Sciatic nerve (tissue), 2 donors: ENCODE results near the gene TSPAN9. TPM values are rescaled to one million over a fixed set of nuclear protein-coding genes. Genes with fewer than 3 reads are reported as not detected.

Experiments
- ATAC-seq: fragments of 200-7000 bp; cut with Tn5 transposase; one replicate; pipeline ENCODE4 v1.9.1; 2020; ENCODE audit warnings: mild to moderate bottlenecking, moderate library complexity
- DNase-seq: peaks from one replicate; pipeline ENCODE4 v3.0.0-alpha.2; 2020; ENCODE audit warnings: low spot score
- intact Hi-C: fragments of 100-400 bp; cut with DNase I; formaldehyde crosslinking; loops from one replicate; pipeline ENCODE4 v1.14.2; 2022
- total RNA-seq: library from RNA; stranded (reverse); fragmentation: NEBNext Ultra II Directional; extraction: Animal tissue kit (Norgen Biotek cat#: 25700); gene quantifications from one replicate; pipeline ENCODE4 v1.2.1, GENCODE V29; 2021
- donor health status: DM: no; HTN: no; CAD: no.
- donor health status: DM: no; HTN: no; CAD: no.

The TSPAN9 gene
- total RNA-seq, 1 donor from 2014 or later = 37.5 TPM

DNA sequence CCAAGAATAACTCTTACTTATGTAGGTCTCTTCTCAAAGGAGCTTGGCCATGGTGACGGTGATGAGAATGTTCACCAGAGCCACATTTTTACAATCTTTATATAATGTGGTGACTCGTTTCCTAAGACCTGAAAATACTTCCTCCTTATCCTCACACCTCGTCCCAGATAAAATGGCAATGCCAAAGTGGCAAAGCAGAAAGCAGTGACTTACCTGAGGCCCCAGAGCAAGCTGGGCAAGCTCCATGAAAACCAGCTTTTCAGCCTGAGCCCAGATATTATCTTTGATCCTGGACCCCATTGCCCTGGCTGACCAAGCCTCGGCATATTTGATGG, 240.3 kb downstream of the TSPAN9 start:
- DNase-seq = no peak
- ATAC-seq = no peak
- intact Hi-C loops = no loop called here

DNA sequence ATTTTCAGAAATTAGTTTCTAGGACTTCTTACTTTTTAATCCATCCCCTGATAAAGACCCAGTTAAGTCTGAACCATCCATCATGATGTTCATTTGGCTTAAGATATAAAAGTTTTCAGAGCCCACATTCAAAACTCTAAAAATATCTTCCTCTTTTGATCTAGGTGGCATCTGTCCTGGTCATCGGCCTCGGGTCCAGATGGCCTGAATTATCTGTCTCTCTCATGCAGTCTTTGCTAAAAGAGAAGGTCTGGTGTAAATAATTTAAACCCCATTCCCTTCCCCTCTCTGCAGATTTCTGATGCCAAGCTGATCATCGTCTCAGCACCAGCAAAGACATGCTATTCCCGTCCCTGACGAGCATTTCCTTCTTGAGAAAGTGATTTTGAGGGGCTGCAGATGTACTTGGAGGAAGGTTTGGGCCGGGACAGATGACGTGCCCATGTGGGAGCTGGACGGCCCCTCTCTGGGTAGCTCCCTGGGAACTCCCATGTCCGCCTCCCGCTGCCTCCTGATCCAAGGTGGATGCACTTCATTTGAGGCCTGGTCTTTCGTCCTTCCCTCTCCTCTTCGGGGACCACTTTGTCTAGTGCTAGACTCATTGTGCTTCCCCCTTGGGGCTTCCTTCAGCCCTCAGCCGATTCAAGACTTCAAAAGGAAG, 240.8 kb downstream of the TSPAN9 start:
- ATAC-seq (no peak), DNase-seq (no peak)
- intact Hi-C loops = no loop called here

DNA sequence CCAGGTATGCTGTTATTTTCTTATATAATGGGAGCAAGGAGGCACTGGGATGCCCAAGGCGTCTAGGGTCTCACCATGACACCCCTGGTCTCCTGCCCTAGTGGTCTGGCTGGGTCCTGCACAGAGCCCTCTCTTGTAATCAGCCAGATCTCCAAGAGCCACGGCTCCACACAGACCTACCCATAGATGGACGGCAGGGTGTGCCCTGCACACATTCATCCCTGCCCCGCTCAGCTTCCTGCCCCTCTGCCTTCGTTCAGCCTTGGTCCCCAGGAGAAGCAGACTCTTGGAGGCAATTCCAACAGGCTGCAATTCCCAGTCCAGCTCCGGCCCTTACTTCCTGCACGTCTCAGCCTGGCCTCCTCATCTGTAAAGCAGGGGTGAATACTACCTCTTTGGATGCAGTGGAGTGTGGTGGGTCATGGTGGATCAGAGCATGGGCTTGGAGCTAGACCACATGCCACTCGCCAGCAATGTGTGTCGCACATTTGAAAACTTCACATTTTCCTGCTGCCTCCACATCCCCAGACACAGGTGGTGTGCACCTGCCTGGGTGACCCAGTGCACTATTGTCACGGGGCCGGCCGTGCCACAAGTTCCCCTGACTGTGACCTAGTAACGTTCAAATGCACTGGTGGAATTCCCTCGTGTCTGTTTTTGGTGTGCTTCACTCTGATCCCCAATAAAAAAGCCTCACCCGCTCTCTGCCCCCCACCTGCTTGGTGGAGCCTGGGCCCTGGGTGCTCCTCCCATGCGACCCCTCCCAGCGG, 242.7 kb downstream of the TSPAN9 start:
- no peak for DNase-seq
- ATAC-seq = no peak
- intact Hi-C loops = no loop called here

DNA sequence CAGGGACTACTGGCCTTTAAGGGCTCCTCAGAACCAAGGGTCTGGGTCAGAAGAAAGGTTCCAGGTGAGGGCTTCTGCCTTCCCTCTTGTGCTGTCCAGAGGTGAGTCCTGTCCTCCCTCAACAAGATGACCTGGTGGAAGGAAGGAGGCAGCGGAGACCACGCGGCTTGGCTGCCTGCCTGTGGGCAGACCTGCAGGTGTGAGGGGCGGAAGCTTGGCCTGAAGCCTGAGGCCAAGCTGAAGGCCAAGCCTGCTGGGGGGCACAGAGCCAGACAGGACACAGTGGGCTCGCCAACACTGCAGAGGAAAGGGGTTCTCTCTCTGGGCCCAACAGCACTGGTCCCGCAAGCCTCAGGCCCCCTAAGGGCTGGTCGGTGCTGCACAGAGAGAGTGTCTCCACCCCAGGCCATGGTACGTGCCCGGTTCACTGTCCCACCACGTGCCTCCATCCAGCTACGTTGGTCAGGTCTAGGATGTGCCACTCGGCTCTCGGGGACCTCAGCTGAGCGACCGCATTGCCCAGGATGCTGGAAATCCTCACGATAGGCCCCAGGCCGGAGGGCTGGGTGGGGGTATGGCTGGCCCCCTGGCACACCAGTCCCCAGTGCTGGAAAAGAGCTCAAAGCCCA, 243.8 kb downstream of the TSPAN9 start:
- ATAC-seq (no peak), DNase-seq (no peak)
- intact Hi-C loops = no loop called here

DNA sequence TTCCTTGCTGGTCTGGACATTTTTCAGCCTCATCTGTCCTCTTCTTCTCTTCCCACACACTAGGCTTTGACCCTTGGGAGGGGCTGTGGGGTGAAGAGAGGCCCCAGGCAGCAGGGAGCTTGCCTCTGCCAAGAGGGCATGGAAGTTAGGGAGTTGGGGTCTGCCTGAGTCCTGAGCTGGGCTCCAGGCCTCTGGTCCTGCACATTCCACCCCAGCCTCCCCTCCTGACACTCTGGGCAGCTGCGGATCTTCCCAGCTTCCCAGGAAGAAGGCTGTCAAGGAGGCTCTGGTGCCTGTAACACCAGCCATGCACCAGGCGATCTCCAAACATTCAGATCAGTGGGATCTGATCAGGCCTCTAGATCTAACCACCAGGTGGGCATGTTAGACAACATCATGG, 244.7 kb downstream of the TSPAN9 start:
- DNase-seq (no peak), ATAC-seq (no peak)
- intact Hi-C loops = no loop called here

DNA sequence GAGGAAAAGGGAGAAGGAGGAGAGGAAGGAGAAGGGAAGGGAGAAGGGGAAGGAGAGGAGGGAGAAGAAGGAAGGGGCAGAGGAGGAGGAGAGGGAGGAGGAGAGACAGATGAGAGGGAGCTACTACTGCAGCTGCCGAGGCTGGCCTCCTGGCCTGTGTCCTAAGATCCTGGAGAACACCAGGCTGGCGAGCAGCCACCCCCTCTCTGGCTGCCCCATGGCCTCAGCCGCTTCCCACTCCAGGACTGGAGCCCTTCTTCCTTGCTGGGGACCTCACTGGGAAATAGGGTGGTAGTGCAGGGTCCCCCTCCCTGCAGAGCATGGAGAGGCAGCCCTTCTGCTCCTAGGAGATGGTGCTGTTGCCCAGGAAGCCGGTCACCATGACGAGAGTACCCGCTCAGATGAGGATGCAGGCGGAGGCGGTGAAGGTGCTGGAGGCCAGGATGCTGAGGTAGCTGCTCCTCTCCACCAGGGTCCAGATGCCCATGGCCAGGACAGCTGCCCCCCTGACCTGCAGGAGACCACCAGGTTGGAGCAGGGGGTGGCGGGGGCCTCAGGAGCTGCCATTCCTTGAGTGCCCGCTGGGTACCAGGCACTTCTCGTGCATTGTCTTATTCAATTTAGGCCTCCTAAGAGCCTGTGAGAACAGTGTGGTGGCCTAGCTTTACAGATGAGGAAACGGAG, 246.0 kb downstream of the TSPAN9 start:
- intact Hi-C loops = no loop called here
- DNase-seq (no peak), ATAC-seq (no peak)

DNA sequence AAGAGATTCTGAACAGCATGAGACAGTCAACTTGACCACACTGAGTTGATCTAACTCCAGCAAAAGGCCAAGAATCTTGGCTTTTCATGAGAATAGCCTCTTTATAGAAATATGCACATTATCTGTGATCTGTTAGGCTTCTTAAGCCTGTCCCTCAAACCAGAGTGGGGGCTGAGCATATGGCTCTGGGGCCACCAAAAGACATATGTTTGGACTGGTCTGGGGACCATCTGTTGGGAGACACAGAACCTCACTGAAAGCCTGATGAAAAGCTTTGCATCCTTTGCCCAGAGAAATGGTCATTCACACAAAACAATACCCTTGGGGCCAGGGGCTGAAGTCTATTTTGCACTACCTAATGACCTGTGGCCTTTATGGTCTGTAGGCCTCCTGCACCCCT, 248.6 kb downstream of the TSPAN9 start:
- no peak for ATAC-seq
- intact Hi-C loops = no loop called here
- no peak for DNase-seq

DNA sequence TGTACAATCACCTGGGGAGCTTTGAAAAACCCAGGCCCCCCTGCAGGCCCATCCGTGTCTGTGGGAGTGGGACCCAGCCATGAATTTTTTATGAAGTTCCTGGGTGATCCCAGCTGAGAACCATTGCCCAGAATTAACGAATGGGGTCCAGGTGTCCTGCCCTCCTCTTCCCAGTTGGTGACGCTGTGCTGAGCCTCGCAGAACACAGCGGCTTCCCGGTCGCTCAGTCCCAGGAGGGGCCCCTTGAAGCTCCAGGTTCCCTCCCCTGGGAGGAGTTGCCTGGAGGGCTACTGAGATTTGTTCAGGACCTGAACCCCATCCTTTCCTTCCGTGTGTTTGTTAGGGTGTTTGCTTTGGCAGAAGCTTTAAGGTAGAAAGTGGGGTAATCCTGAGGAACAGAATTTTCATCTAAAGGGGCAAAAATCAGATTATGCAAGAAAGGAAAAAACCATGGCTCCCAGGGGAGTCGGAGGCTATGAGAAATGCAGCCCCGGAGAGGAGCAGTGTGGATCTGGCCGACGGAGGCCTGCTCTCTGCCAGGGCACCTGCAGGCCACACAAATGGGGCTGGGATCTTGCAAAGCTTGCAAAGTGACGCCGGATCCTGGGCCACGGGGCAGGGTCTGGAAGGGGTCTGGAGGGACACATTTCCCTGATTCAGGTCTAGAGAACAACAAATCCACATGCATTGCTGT, 249.1 kb downstream of the TSPAN9 start:
- ATAC-seq (peak; percentile 82), DNase-seq (no peak)
- intact Hi-C loops = no loop called here

DNA sequence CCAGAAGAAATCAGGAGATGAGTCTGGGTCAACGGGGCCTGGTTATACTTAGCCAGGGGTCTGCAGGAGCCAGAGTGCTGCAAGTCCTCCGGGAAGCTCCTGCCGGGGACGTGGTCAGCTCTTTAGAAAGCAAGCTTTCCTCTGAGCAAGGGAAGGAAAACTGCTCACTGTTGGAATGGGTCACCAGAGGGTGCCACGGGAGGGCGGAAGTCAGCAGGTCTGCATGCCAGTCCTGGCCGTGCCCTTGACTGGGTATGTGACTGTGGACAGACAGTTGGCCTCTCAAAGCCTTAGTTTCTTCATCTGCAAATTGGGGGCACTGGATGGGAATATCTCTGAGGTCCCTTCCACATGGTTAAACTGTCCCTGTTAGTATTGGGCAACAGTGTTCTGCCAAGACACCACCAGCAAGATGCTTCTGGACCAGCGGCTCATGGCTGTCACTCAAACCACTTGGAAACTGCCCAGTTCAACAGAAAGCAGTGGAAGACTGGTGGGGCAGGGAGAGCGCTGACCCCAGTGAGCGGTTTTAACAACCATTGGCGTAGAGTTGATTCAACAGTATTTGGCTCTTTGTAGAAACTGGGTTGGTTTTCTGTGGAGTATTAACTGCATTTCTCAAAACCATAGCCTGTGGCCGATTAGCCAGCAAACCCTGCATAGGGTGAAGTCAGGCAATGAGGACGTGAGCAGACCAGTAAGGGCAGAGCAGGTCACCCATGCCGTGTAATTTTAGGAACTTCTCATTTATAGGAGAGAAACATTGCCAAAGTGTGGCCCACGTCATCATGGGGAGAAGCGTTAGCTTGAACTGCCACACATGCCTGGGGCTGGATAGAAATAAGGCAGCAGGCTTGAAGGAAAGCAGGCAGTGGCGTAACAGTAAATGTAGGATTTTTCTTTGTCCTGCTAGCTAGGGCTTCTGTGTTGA, 249.9 kb downstream of the TSPAN9 start:
- DNase-seq = no peak
- ATAC-seq = peak; percentile 44
- intact Hi-C loops = no loop called here

DNA sequence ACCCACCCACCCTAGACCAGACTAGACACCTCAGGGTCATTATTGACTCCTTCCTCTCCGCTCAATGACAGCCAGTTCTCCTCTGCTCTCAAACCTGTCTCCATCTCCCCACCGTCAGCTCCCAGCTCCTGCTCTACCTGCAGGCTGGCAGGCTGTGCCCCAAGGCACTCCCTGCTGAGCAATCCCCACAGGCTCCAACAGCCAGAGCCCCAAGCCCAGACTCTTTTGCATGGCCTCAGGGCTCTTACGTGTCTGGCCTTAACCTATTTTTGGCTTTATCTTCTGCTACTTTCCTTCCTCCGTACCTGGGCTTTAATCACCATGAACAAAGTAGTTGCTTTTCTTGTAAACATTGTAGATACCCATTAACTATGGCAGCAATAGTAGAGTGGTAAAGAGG, 250.9 kb downstream of the TSPAN9 start:
- intact Hi-C loops = no loop called here
- DNase-seq (no peak), ATAC-seq (no peak)

DNA sequence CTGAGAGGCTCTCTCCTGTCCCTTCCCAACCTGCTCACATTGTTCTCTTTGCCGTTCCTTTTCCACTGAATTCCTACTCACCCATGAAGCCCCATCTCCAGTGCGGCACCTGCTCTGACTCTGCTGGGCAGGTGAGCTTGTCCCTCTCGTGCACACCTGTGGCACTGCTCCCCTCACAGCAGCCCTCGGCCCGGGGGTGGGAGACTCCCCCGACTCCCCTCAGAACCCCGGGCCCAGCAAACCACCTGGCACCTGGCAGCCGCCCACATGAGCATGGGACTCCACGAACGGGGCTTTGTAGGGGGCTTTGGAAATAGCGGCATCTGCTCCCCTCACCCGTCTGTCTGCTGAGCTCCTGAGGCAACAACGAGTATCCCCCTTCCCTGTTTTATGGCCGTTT, 251.4 kb downstream of the TSPAN9 start:
- ATAC-seq (no peak), DNase-seq (no peak)
- intact Hi-C loops = no loop called here

DNA sequence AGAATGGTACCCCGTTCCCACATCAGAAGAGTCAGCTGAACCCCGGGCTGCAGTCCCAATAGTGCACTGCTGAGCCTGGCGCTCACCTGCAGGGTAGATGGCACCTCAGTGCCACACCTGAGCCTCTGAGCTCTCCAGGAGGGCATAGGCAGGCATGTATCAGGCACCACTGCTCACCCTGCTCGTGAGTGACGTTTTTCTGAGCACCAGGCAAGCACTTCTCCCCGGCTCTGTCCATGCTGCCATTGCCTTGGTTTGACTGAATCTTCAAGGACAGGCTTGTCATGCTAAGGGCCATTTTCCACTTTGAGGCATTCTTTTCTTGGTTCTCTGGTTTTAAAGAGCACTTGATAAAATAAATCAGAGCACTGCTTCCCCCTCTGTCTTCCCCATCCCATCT, 252.2 kb downstream of the TSPAN9 start:
- DNase-seq = no peak
- no peak for ATAC-seq
- intact Hi-C loops = no loop called here

DNA sequence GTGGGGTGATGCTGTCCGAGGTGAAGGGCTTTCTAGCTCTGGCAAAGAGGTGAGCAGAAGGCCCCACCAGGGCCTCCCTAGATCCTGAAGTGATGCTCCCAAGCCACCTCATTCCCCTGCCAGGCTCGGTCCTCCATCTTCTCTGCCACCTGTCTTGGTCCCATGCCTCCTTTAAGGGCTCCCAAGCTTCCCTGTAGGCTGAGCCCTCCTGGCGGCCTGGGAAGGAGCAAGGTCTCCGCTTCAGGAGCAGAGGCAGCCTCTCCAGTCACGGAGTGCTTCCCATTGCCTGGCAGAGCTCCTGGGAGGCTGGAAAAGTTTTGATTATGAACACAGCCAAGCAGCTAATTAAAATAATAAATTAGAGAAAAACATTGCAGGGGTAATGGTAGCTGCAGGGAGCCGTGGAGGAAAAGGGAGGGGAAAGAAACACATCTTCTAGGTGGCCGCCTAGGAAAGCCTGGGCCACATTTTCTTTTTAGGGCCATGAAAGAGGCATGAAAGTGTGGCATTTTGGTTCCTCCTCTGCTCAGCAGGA, 253.9 kb downstream of the TSPAN9 start:
- ATAC-seq (no peak), DNase-seq (no peak)
- intact Hi-C loops = no loop called here

DNA sequence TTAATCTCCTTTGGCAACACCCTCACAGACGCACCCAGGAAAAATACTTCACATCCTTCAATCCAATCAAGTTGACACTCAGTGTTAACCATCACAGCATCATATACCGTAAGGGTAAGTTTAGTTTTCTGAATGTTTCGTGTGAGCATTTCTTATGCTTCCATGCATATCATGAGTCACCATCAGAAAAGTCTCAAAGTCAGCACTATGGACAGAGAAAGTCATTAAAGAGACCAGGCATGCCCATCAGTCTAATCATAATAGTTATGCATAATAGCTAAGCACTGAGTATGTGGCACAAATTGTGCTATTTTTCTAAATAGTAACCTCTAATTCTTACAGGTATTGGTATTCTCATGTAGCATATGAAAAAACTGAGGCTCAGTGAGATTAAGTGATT, 255.0 kb downstream of the TSPAN9 start:
- no peak for ATAC-seq
- DNase-seq = no peak
- intact Hi-C loops = no loop called here

DNA sequence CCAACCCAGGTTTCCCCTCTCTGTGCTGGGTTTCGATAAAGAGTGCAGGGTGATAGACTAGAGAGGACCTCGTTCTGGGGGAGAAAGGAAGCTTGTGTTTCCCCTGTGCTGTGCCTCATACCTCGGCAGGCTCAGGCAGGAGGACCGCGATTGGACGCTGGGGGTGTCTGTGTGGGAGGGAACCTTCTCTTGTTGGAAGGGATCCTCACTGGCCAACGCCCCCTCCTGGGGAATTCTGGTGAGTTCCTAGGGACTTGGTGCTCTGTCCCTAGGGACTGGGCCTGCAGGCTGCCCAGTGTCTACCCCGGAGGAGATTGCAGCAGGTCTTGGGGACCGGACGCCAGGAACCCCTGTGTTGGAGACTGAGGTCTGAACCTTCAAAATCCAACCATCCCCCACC, 256.4 kb downstream of the TSPAN9 start:
- DNase-seq = no peak
- intact Hi-C loops = no loop called here
- no peak for ATAC-seq

DNA sequence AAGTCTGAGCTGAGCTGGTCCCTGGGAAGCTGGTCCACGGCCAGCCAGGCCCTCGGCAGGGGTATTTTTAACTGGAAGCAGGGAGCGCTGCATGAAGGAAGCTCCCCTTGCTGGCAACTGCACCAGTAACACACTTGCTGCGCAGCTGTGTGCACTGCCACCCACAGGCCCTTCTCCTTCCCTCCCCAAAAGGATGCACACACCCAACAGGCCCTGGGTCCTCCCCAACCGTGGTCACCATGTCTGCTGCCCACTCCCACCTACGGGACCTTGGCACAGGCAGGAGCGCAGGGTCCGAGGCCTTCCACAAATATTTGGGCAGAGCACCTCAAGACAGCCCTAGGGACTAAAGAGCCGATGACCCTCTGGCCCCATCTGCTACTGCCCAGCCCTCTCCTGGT, 256.8 kb downstream of the TSPAN9 start:
- no peak for ATAC-seq
- no peak for DNase-seq
- intact Hi-C loops = no loop called here

DNA sequence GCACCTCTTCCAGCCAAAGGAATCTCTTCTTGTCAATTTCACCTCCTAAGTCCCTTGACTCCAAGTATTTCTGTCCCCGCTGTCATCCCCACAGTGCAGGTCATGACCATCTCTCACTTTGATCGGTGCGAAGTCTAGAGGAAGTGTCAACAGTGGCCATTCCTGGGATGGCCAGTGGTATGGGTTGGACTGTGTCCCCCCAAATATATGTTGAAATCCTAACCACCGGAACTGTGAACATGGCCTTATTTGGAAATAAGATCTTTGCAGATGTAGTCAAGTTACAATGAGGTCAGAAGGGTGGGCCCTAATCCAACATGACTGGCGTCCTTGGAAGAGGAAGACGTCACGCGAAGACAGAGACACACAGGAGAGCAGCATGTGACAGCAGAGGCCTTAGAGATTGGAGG, 257.9 kb downstream of the TSPAN9 start:
- intact Hi-C loops = no loop called here
- ATAC-seq = no peak
- DNase-seq = no peak
